IPS-20b (cell line): Measurements from ENCODE around the gene ZNRD2.
"Not testable (repeated sequence)": the region's sequence is repeated elsewhere in the genome, so short reads cannot be mapped to it uniquely, and the experiment has no call there.

Source experiments
- H3K27ac ChIP-seq: one replicate; pipeline ENCODE4 v1.5.1; 2013; ENCODE audit warnings: low read length
- H3K27me3 ChIP-seq: 2 replicates; pipeline ENCODE4 v1.6.1; 2013; ENCODE audit warnings: mild to moderate bottlenecking, low read length, inconsistent platforms; ENCODE audit not compliant: insufficient read depth
- H3K36me3 ChIP-seq: 2 replicates; pipeline ENCODE4 v1.6.1; 2013; ENCODE audit warnings: low read depth, mild to moderate bottlenecking, inconsistent platforms, low read length, moderate library complexity; ENCODE audit not compliant: insufficient read depth
- H3K4me1 ChIP-seq: 2 replicates; pipeline ENCODE4 v1.6.1; 2013; ENCODE audit warnings: mild to moderate bottlenecking, control low read depth, inconsistent platforms, low read length, moderate library complexity; ENCODE audit not compliant: insufficient read depth
- H3K4me3 ChIP-seq: 2 replicates; pipeline ENCODE4 v1.5.1; 2013; ENCODE audit warnings: mild to moderate bottlenecking, low read length, inconsistent platforms
- H3K9ac ChIP-seq: 2 replicates; pipeline ENCODE4 v1.6.1; 2013; ENCODE audit warnings: low read depth, mild to moderate bottlenecking, inconsistent platforms, low read length, moderate library complexity
- H3K9me3 ChIP-seq: 2 replicates; pipeline ENCODE4 v1.6.1; 2013; ENCODE audit warnings: mild to moderate bottlenecking, low read depth, low read length, inconsistent platforms; ENCODE audit not compliant: insufficient read depth

ZNRD2 gene

DNA sequence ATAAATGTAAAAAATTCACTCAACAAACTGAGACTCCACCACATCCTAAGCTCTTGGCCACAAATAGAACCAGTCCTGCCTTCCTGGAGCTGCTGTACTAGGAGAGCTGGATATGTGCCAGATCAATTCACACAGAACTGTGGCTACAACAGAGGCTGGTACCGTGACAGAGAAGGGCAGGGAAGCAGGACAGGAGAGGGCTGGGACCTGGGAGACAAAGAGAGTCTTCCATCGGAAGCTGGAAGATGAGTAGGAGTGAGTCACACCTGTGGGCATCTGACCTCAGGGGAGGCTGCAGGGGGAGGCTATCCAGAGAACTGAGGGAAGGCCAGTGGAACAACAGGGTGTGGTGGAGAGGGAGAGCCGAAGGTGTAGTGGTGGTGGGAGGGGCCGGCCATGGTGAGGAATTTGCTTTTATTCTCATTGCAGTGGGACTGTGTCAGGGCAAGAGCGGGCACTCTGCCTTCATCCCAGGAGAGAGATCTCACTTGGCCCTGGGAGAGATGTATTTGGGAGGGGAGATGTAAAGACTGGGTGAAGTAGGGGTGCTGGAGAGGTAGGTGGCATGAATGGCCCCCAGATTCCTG, 10.2 kb upstream of the ZNRD2 start:
- Histone ChIP-seq H3K36me3 (no peaks in the 10 kb centered on the region), H3K9me3 (no peaks in the 10 kb centered on the region), H3K9ac (no peak overlapping the region), H3K27ac (no peak overlapping the region), H3K4me1 (peaks cover 28% of the 10 kb centered on the region), H3K4me3 (no peak overlapping the region), H3K27me3 (peaks cover 41% of the 10 kb centered on the region)

DNA sequence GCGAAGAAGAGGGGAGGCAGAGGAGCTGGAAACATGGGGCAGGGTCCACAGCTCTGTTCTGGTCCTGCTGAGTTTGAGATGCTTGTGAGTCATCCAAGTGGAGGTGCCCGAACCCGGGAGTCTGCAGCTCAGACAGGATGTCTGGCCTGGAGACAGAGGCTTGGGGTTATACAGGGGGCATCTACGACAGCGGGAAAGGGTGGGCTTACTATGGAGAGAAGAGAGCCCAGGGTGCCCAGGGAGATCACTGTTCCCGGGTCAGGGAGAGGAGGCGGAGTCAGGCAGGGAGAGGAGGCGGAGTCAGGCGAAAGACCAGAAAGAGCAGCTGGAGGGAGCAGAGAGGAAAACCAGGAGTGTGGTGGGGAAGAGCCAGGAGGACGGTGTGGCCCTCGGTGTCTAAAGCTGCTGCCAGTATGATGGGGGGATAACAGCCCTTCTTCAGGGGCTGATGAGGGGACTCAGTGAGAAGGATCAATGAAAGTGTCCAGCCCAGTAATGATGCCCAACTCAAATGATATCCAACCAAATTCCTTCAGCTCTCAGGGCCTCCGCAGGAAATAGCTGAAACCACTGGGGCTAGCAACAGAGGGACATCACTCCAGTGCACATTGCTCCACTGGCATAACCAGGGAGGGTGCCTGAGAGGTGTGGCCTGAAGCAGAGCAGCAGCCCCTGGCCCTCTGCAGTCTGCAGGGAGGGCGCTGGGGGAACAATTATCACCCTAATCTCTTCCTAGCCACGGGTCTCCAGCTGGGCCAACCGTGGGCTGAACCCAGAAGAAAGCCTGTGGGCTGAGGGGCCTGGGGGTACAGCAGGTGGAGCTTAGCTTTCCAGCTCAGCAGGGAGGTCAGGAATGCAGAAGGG, 9.5 kb upstream of the ZNRD2 start:
- no peaks in the 10 kb centered on the region for H3K9me3 ChIP-seq
- peaks cover 28% of the 10 kb centered on the region for H3K4me1 ChIP-seq
- H3K27ac ChIP-seq: no peak overlapping the region
- peaks cover 34% of the 10 kb centered on the region for H3K27me3 ChIP-seq
- peak overlapping the region; percentile 23; the same call in 1 of the 2 replicates for H3K4me3 ChIP-seq
- no peak overlapping the region for H3K9ac ChIP-seq
- no peaks in the 10 kb centered on the region for H3K36me3 ChIP-seq

DNA sequence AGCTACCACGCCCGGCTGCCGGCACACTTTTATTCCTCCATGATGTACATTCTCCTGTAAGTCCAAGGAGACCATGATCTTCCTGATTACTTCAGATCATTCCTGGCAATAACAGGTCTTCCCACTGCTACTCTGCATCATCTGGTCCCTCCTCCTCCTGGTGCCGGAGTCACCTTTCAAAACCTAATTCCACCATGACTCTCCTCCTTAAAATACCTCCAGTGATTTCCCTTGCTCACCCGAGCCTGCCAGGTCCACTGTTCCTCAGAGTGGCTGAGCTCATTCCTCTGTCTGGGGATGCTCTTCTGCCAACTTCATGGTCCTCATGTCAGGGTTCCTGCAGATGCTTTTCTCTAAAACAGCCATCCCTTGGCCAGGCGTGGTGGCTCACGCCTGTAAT, 8.3 kb upstream of the ZNRD2 start:
- Histone ChIP-seq H3K36me3 (no peaks in the 10 kb centered on the region), H3K4me1 (peaks cover 26% of the 10 kb centered on the region), H3K4me3 (no peak overlapping the region), H3K27me3 (peaks cover 27% of the 10 kb centered on the region), H3K9me3 (no peaks in the 10 kb centered on the region), H3K27ac (no peak overlapping the region), H3K9ac (no peak overlapping the region)

DNA sequence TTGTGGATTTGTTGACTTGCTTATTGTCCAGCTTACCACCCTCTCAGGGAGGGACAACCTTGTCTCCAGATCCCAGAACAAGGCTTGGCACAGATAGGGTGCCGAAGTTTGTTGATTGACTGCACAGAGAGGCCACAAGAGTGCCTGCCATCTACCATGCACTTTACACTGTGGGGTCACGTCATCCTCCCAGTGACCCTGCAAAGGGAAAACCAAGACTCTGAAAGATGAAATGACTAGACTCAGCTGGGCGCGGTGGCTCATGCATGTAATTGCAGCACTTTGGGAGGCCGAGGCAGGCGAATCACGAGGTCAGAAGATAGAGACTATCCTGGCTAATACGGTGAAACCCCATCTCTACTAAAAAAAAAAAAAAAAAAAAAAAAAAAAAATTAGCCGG, 7.5 kb upstream of the ZNRD2 start:
- no peaks in the 10 kb centered on the region for H3K9me3 ChIP-seq
- peaks cover 22% of the 10 kb centered on the region for H3K4me1 ChIP-seq
- H3K36me3 ChIP-seq: no peaks in the 10 kb centered on the region
- H3K27me3 ChIP-seq: peaks cover 21% of the 10 kb centered on the region
- H3K27ac ChIP-seq: no peak overlapping the region
- H3K9ac ChIP-seq: no peak overlapping the region
- no peak overlapping the region for H3K4me3 ChIP-seq

DNA sequence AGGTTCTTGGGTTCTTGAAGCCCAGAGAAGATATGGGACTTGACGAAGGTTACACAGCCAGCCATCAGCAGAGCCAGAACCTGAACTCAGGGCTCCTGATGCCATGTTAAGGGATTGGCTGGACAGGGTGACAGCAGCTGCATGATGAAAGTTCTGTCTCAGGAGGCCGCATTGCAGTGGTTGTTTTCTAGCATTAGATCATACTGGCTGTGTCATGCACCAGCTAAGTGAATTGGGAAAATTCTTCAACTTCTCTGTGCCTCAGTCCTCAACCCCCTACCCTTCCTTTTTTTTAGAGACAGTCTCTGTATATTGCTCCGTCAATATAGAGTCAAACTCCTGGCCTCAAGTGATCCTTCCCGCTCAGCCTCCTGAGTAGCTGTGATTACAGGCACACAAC, 6.7 kb upstream of the ZNRD2 start:
- Histone ChIP-seq H3K4me3 (no peak overlapping the region), H3K9me3 (no peaks in the 10 kb centered on the region), H3K4me1 (peaks cover 21% of the 10 kb centered on the region), H3K36me3 (no peaks in the 10 kb centered on the region), H3K27ac (no peak overlapping the region), H3K27me3 (peaks cover 20% of the 10 kb centered on the region), H3K9ac (no peak overlapping the region)

DNA sequence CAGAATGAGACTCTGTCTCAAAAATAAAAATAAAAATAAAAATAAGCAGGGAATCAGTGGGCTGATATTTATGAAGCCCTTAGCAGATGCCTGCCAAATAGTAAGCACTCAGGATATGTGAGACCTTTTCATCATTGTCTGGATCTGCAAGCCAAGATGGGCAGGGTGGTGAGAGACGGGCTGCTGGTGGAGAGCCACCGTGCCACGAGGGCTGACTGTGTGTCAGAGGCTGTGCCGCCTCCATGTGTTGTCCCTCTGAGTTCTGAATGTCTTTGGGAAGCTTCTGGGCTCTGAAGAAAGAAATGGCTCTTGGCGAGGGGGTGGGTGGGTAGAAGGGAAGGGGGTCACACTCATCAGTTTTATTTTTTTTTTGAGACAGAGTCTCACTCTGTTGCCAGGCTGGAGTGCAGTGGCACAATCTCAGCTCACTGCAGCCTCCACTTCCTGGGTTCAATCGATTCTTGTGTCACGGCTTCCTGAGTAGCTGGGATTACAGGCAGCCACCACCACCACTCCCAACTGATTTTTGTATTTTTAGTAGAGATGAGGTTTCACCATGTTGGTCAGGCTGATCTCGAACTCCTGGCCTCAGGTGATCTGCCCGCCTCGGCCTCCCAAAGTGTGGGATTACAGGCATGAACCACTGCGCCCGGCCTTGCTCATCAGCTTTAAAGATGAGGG, 5.3 kb upstream of the ZNRD2 start:
- not testable (repeated sequence) for H3K27me3 ChIP-seq, H3K36me3 ChIP-seq, H3K27ac ChIP-seq, H3K9ac ChIP-seq, H3K4me3 ChIP-seq, H3K9me3 ChIP-seq
- peaks cover 15% of the 10 kb centered on the region for H3K4me1 ChIP-seq

DNA sequence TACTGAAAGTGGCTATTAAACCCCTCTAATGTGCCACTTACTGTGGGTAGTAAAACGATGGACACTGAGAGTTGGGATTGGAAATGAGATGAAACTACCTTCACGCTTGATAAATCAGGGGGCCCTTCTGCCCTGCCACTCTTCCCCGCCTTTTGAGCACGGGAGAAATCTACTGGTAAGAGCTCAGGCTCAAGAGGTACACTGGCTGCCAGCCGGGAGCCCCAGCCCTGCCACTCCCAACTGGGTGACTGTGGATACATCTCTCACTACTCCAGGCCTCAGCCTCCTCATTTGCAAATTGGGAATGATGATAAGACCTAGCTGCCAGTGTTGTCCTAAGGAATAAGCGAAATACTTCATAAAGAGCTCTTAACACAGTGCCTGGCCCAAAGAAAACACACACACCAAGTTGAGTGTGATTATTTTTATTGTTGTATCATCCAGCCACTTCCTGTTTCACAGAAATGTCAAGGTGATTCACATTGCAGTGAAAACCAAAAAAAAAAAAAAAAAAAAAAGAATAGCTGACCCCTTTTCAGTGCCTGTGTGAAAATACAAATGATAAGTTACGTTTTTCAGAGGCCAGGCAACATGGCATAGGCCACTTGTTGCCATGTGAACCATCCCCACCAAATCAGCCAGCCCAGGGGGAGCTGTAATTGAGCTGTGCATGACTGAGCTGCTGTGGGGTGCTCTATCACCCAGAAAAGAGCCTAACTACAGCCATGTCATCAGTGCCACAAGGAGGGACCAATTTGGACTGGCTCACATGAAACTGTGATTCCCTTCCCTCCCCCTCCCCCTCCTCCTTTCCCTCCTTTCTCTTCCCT, 4.4 kb upstream of the ZNRD2 start:
- no peak overlapping the region for H3K4me3 ChIP-seq
- H3K4me1 ChIP-seq: peaks cover 11% of the 10 kb centered on the region
- H3K27me3 ChIP-seq: no peaks in the 10 kb centered on the region
- no peak overlapping the region for H3K9ac ChIP-seq
- H3K27ac ChIP-seq: no peak overlapping the region
- no peaks in the 10 kb centered on the region for H3K36me3 ChIP-seq
- no peaks in the 10 kb centered on the region for H3K9me3 ChIP-seq

DNA sequence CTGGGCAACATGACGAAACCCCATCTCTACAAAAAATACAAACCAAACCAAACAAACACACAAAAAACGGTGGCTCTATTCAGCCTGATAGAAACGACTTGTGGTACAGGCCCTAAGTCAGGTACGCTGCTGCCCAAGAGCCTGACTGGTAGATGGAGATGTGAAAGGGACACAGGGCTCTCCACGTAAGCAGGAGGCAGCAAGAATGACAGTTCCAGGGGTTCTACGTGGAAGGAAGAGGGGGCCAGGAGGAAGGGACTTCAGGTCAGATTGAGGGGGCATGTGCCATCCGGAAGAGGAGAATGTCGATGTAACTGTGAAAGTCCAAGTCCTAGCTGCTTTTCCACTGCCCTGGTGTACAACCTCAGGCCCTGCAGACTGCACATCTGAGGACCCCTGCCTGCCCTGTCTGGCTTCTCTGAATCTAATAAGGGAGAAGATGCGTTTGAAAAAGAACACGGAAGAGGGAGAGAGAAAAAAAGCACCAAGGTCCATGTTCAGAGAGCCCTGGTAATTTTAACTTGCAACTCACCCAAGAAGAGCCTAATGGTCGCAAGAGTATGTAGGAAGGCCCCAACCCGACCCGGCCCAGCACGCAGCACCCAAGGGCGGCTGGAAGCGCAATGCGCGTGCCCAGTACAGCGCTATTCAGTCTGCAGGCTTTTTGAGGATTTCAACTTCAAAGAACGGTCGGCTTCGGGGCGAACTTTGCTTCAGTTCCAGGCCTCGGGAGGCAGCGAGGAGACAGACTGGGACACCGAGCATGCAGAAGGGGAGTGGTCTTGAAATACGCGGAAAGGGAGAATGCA, 909 bp upstream of the ZNRD2 start:
- H3K4me1 ChIP-seq: peaks cover 16% of the 10 kb centered on the region
- peaks cover 14% of the 10 kb centered on the region; the same call in 1 of the 2 replicates for H3K27me3 ChIP-seq
- peak overlapping the region; percentile 98 for H3K4me3 ChIP-seq
- peak overlapping the region; percentile 76 for H3K27ac ChIP-seq
- no peaks in the 10 kb centered on the region for H3K36me3 ChIP-seq
- H3K9ac ChIP-seq: peak overlapping the region; percentile 90; the same call in 1 of the 2 replicates
- H3K9me3 ChIP-seq: no peaks in the 10 kb centered on the region

DNA sequence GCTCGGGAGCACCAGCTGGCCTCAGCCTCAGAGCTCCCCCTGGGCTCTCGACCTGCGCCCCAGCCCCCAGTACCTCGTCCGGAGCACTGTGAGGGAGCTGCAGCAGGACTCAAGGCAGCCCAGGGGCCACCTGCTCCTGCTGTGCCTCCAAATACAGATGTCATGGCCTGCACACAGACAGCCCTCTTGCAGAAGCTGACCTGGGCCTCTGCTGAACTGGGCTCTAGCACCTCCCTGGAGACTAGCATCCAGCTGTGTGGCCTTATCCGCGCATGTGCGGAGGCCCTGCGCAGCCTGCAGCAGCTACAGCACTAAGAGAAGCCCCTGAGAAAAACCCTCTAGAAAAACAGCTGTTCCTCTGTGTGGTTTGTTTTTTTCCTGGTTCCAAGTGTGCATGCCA, 1.1 kb downstream of the ZNRD2 start:
- Histone ChIP-seq H3K4me3 (peak overlapping the region; percentile 98; the same call in 1 of the 2 replicates), H3K27ac (no peak overlapping the region), H3K9me3 (no peaks in the 10 kb centered on the region), H3K36me3 (no peaks in the 10 kb centered on the region), H3K27me3 (peaks cover 33% of the 10 kb centered on the region), H3K4me1 (peaks cover 20% of the 10 kb centered on the region), H3K9ac (no peak overlapping the region)

DNA sequence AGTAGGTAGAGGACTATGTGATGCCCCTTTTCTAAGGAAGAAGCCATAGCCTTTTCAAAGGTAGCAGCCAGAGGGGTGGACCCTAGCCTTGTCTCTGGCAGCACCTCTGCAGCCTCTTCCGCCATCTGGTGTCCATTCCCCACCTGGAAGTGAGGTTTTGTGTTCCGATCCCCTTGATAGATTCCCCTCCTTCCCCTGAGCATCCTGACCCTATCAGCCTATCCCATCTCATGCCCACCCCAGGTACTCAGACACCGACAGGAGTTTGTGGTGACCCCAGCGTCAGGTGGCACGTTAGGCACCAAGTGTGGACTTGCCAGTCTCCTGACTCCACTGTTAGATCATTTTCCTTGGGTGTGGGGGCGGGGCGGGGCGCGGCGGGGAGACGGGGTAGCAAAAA, 1.7 kb downstream of the ZNRD2 start:
- Histone ChIP-seq H3K4me3 (peak overlapping the region; percentile 70), H3K9ac (peak overlapping the region; percentile 53; the same call in 1 of the 2 replicates), H3K27me3 (peaks cover 38% of the 10 kb centered on the region), H3K9me3 (no peaks in the 10 kb centered on the region), H3K4me1 (peaks cover 20% of the 10 kb centered on the region), H3K27ac (no peak overlapping the region), H3K36me3 (no peaks in the 10 kb centered on the region)
